ENCODE measurements around the gene SAP30BP. TPM values are rescaled to one million over a fixed set of nuclear protein-coding genes. Genes with fewer than 3 reads are reported as not detected.

The SAP30BP gene
- total and polyA plus RNA-seq, 2 of the 13 experiments (the other 11 are each of a cell fraction or from before 2014, with no cell fraction given), result 67.7 to 99.4 TPM

- TF ChIP-seq DMTF1 (CRISPR knock-in tag; IDR thresholded peaks at IDR 0.05) (no peak), CSRNP1 (CRISPR knock-in tag; IDR thresholded peaks at IDR 0.05) (no peak; the same call in 1 of the 2 replicates), MTERF4 (CRISPR knock-in tag; IDR thresholded peaks at IDR 0.05) (no peak), RFX1 (IDR thresholded peaks at IDR 0.05) (peak; percentile 77; the same call in 1 of the 2 replicates), ELF3 (CRISPR knock-in tag; IDR thresholded peaks at IDR 0.05) (0 out of 2 replicates have a peak, but pooled peaks have one; percentile 35), ZNF709 (CRISPR knock-in tag; IDR thresholded peaks at IDR 0.05) (no peak), ZNF782 (CRISPR knock-in tag; IDR thresholded peaks at IDR 0.05; ENCODE audit: borderline replicate concordance) (no peak), TARDBP (CRISPR knock-in tag; IDR thresholded peaks at IDR 0.05) (0 out of 2 replicates have a peak, but pooled peaks have one; percentile 31), ZNF124 (CRISPR knock-in tag; IDR thresholded peaks at IDR 0.05) (0 out of 2 replicates have a peak, but pooled peaks have one; percentile 65), ZNF660 (CRISPR knock-in tag; IDR thresholded peaks at IDR 0.05; ENCODE audit: borderline replicate concordance, low read depth) (no peak), ZZZ3 (CRISPR knock-in tag; IDR thresholded peaks at IDR 0.05; ENCODE audit: borderline replicate concordance) (no peak), ZNF572 (CRISPR knock-in tag; IDR thresholded peaks at IDR 0.05) (no peak; the same call in 1 of the 2 replicates), MAFF (IDR thresholded peaks at IDR 0.05; ENCODE audit: low read depth, low read length) (0 out of 2 replicates have a peak, but pooled peaks have one; percentile 5), ZNF512B (CRISPR knock-in tag; IDR thresholded peaks at IDR 0.05; ENCODE audit: borderline replicate concordance) (peak; percentile 27; the same call in 1 of the 2 replicates), MAFG (CRISPR knock-in tag; IDR thresholded peaks at IDR 0.05) (no peak), MXD3 (CRISPR knock-in tag; IDR thresholded peaks at IDR 0.05) (no peak), ZBTB39 (CRISPR knock-in tag; IDR thresholded peaks at IDR 0.05) (no peak)
Measured at GRCh38 chr17:75633486-75634375, 33.4 kb upstream of the SAP30BP start (continued).
